GM23338 (cell line): ENCODE data around the gene GPHN. TPM values are rescaled to one million over a fixed set of nuclear protein-coding genes. Genes with fewer than 3 reads are reported as not detected.

Experiments
- ATAC-seq: fragments of 200-7000 bp; cut with Tn5 transposase; 3 replicates; pipeline ENCODE4 v1.9.1; 2020
- DNase-seq: peaks from one replicate; pipeline ENCODE4 v3.0.0-alpha.2; 2015; ENCODE audit warnings: low spot score
- H2AFZ ChIP-seq: fragments of 200-600 bp; sonication (generic); 2 replicates; pipeline ENCODE4 v1.8.0; 2016; ENCODE audit warnings: antibody characterized with exemption, mild to moderate bottlenecking, moderate library complexity
- H3F3A ChIP-seq: fragments of 200-600 bp; sonication (generic); replicated peaks from 2 replicates; pipeline ENCODE4 v1.8.0; 2017; ENCODE audit warnings: antibody characterized with exemption, mixed run types, low read depth
- H3K27ac ChIP-seq: fragments of 200-600 bp; sonication (generic); 2 replicates; pipeline ENCODE4 v1.6.1; 2016; ENCODE audit warnings: low read depth
- H3K27me3 ChIP-seq: fragments of 200-600 bp; sonication (generic); 2 replicates; pipeline ENCODE4 v1.8.0; 2016; ENCODE audit warnings: mild to moderate bottlenecking, mixed run types, moderate library complexity; ENCODE audit not compliant: insufficient read depth
- H3K36me3 ChIP-seq: fragments of 200-600 bp; sonication (generic); 2 replicates; pipeline ENCODE4 v1.8.0; 2016; ENCODE audit warnings: mild to moderate bottlenecking; ENCODE audit not compliant: insufficient read depth
- H3K4me1 ChIP-seq: fragments of 200-600 bp; sonication (generic); 2 replicates; pipeline ENCODE4 v1.8.0; 2016; ENCODE audit warnings: mild to moderate bottlenecking, moderate library complexity; ENCODE audit not compliant: insufficient read depth
- H3K4me2 ChIP-seq: fragments of 200-600 bp; sonication (generic); 2 replicates; pipeline ENCODE4 v1.7.1; 2017; ENCODE audit warnings: mixed run types
- H3K4me3 ChIP-seq: fragments of 200-600 bp; sonication (generic); 2 replicates; pipeline ENCODE4 v1.6.1; 2016; ENCODE audit warnings: mixed run types
- H3K79me2 ChIP-seq: fragments of 200-600 bp; sonication (generic); replicated peaks from 2 replicates; pipeline ENCODE4 v1.8.0; 2017; ENCODE audit warnings: mild to moderate bottlenecking; ENCODE audit not compliant: insufficient read depth
- H3K9me2 ChIP-seq: fragments of 200-600 bp; sonication (generic); 2 replicates; pipeline ENCODE4 v1.8.0; 2017; ENCODE audit not compliant: insufficient read depth
- H4K20me1 ChIP-seq: fragments of 200-600 bp; sonication (generic); replicated peaks from 2 replicates; pipeline ENCODE4 v1.8.0; 2017; ENCODE audit warnings: mild to moderate bottlenecking; ENCODE audit not compliant: insufficient read depth
- H3K27ac Mint-ChIP-seq: 2 replicates; pipeline ENCODE4 v1.8.0; 2020; ENCODE audit warnings: inconsistent platforms, mild to moderate bottlenecking, moderate library complexity, mixed read lengths
- H3K27me3 Mint-ChIP-seq: 3 replicates; pipeline ENCODE4 v1.8.0; 2022; ENCODE audit warnings: low read depth, mild to moderate bottlenecking, moderate library complexity, mixed read lengths, inconsistent platforms; ENCODE audit not compliant: insufficient read depth, poor library complexity
- H3K36me3 Mint-ChIP-seq: 3 replicates; pipeline ENCODE4 v1.8.0; 2021; ENCODE audit warnings: low read depth, mild to moderate bottlenecking, inconsistent platforms, moderate library complexity, mixed read lengths
- H3K4me1 Mint-ChIP-seq: 3 replicates; pipeline ENCODE4 v1.8.0; 2020; ENCODE audit warnings: mild to moderate bottlenecking, inconsistent platforms, mixed read lengths
- H3K4me3 Mint-ChIP-seq: 3 replicates; pipeline ENCODE4 v1.8.0; 2021; ENCODE audit warnings: moderate library complexity, mild to moderate bottlenecking, inconsistent platforms, mixed read lengths
- H3K9me3 Mint-ChIP-seq: 3 replicates; pipeline ENCODE4 v1.8.0; 2020; ENCODE audit warnings: moderate library complexity, mild to moderate bottlenecking, inconsistent platforms, mixed read lengths
- CREB1 ChIP-seq: fragments of 250-450 bp; sonication (Bioruptor Pico); IDR thresholded peaks from 2 replicates; pipeline ENCODE4 v1.5.0; 2020; ENCODE audit warnings: low read depth, mild to moderate bottlenecking, moderate library complexity
- CTCF ChIP-seq, 2 experiments: fragments of 200-600 bp in 1 of 2; sonication (generic) in 1 of 2; conservative IDR thresholded peaks; 2 replicates each; pipeline versions ENCODE4 v1.5.1 to v1.6.1; 2016 to 2017; ENCODE audit warnings: antibody characterized with exemption in 2 of 2, low read depth in 2 of 2, mild to moderate bottlenecking in 2 of 2, moderate library complexity in 1 of 2
- ETS1 ChIP-seq: IDR thresholded peaks from 2 replicates; pipeline ENCODE4 v1.6.1; 2016; ENCODE audit warnings: antibody characterized with exemption
- EZH2 ChIP-seq: fragments of 200-600 bp; sonication (generic); IDR thresholded peaks from one replicate; pipeline ENCODE4 v1.8.0; 2017; ENCODE audit warnings: antibody characterized with exemption, mild to moderate bottlenecking, low read depth; ENCODE audit not compliant: unreplicated experiment
- EZH2phosphoT487 ChIP-seq: fragments of 200-600 bp; sonication (generic); IDR thresholded peaks from one replicate; pipeline ENCODE4 v1.8.1; 2018; ENCODE audit warnings: antibody characterized with exemption; ENCODE audit not compliant: unreplicated experiment
- JUNB ChIP-seq: IDR thresholded peaks from one replicate; pipeline ENCODE4 v1.6.1; 2016; ENCODE audit warnings: antibody characterized with exemption; ENCODE audit not compliant: unreplicated experiment
- NANOG ChIP-seq: IDR thresholded peaks from 2 replicates; pipeline ENCODE4 v1.6.1; 2016; ENCODE audit warnings: antibody characterized with exemption, borderline replicate concordance
- POLR2AphosphoS5 ChIP-seq: IDR thresholded peaks from 2 replicates; pipeline ENCODE4 v1.6.1; 2016; ENCODE audit warnings: antibody characterized with exemption, low read depth
- REST ChIP-seq: IDR thresholded peaks from one replicate; pipeline ENCODE4 v1.6.1; 2018; ENCODE audit warnings: antibody characterized with exemption; ENCODE audit not compliant: unreplicated experiment
- STAT1 ChIP-seq: IDR thresholded peaks from one replicate; pipeline ENCODE4 v1.6.1; 2016; ENCODE audit warnings: antibody characterized with exemption; ENCODE audit not compliant: unreplicated experiment
- ZNF114 ChIP-seq: fragments of 250-450 bp; sonication (Bioruptor Pico); IDR thresholded peaks from 2 replicates; pipeline ENCODE4 v1.5.0; 2020; ENCODE audit warnings: mild to moderate bottlenecking, moderate library complexity
- ZNF331 ChIP-seq: fragments of 250-450 bp; sonication (Bioruptor Pico); IDR thresholded peaks from 2 replicates; pipeline ENCODE4 v1.5.0; 2020; ENCODE audit warnings: low read depth, mild to moderate bottlenecking, moderate library complexity
- ZNF462 ChIP-seq: fragments of 250-450 bp; sonication (Bioruptor Pico); IDR thresholded peaks from 2 replicates; pipeline ENCODE4 v1.5.0; 2020; ENCODE audit warnings: mild to moderate bottlenecking, moderate library complexity
- polyA plus RNA-seq: library from polyadenylated mRNA; unstranded; fragments of >200 nt; fragmentation: Nextera tagmentation; extraction: Ambion mirVana; gene quantifications from 2 replicates; pipeline ENCODE4 v1.2.1, GENCODE V29; 2016
- total RNA-seq: library from RNA; depleted of rRNA; stranded (reverse); fragments of >200 nt; shearing (Covaris generic); gene quantifications from 2 replicates; pipeline ENCODE4 v1.2.3, GENCODE V29; 2014

GPHN gene
- total and polyA plus RNA-seq, 2 experiments from 2014 or later = 17.6 to 20.6 TPM

- no peaks in the 10 kb centered on the region for H3K79me2 ChIP-seq
- ATAC-seq (no peak), DNase-seq (no peak)
- H3K4me3 Mint-ChIP-seq = no peak overlapping the region
- peaks cover 9% of the 10 kb centered on the region for H3K36me3 Mint-ChIP-seq
- H3K4me2 ChIP-seq = no peak overlapping the region
- TF ChIP-seq EZH2 = no peak
- TF ChIP-seq REST = no peak
- no peak for TF ChIP-seq NANOG
- TF ChIP-seq CREB1 = no peak
- no peak for TF ChIP-seq ZNF114 (CRISPR knock-in tag)
- no peak for TF ChIP-seq JUNB
- no peak for TF ChIP-seq ETS1
- TF ChIP-seq EZH2phosphoT487 = no peak
- TF ChIP-seq ZNF331 (CRISPR knock-in tag) = no peak
- no peak for TF ChIP-seq STAT1
- TF ChIP-seq POLR2AphosphoS5 = no peak
- no peak for TF ChIP-seq CTCF (conservative IDR thresholded peaks at IDR 0.05; ENCODE audit: low read depth in 2 of 2)
- no peak for TF ChIP-seq ZNF462 (CRISPR knock-in tag)
- no peak overlapping the region for H3K27ac ChIP-seq
- H3K4me3 ChIP-seq = no peak overlapping the region
- H3K9me2 ChIP-seq = peaks cover 6% of the 10 kb centered on the region; the same call in 1 of the 2 replicates
- H3F3A ChIP-seq = no peaks in the 10 kb centered on the region
- H3K9me3 Mint-ChIP-seq = peaks cover 15% of the 10 kb centered on the region; the same call in 2 of the 3 replicates
- no peaks in the 10 kb centered on the region for H3K4me1 ChIP-seq
- peaks cover 3% of the 10 kb centered on the region for H3K27me3 Mint-ChIP-seq
- H4K20me1 ChIP-seq = no peaks in the 10 kb centered on the region
- no peak overlapping the region for H3K27ac Mint-ChIP-seq
- H3K27me3 ChIP-seq = no peaks in the 10 kb centered on the region
- no peaks in the 10 kb centered on the region for H3K36me3 ChIP-seq
- H3K4me1 Mint-ChIP-seq = no peaks in the 10 kb centered on the region
- no peak overlapping the region for H2AFZ ChIP-seq
These were observed 30.4 kb upstream of the GPHN start for GRCh38 chr14:66477567-66477966.
